Frontal cortex (tissue), 4 donors: ENCODE measurements around the gene KAZN. TPM values are rescaled to one million over a fixed set of nuclear protein-coding genes. Genes with fewer than 3 reads are reported as not detected.

Experiments
- DNase-seq, 2 donors: peaks; one replicate each; pipeline ENCODE4 v3.0.0; 2012; ENCODE audit warnings: low spot score in 2 of 2
- FAIRE-seq: peaks from 2 replicates; lab custom pipeline; 2012; peaks lifted over from hg19 to GRCh38; lab: Jason Lieb, UNC
- total RNA-seq: library from RNA; depleted of rRNA; stranded (reverse); fragments of >200 nt; gene quantifications from one replicate; pipeline ENCODE4 v1.2.3, GENCODE V29; 2014
- donor health status: control.
- donor health status: control.
- donor health status: control.

Gene KAZN
- total RNA-seq, 1 donor from 2014 or later, result 17.1 TPM

DNA sequence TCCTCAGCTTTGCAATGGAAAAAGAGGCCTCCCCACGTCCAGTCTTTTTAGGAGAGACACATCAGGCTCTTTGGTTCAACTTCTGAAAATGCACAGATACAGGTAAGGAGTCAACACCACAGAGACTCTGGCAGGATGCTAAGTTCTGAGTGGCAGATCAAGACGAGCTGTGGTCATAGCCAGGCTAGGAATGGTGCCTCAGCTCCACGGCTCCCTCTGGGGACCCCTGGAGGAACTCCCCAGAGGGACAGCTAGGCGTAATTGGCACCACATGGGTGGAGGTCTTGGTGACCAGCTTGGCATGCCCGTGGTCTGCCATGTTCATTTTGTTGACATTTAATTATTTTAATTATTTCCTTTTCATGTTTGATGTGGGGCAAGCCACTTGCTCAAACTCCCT lies 206.1 kb downstream of the KAZN start:
- DNase-seq (no peak), FAIRE-seq (no peak)

DNA sequence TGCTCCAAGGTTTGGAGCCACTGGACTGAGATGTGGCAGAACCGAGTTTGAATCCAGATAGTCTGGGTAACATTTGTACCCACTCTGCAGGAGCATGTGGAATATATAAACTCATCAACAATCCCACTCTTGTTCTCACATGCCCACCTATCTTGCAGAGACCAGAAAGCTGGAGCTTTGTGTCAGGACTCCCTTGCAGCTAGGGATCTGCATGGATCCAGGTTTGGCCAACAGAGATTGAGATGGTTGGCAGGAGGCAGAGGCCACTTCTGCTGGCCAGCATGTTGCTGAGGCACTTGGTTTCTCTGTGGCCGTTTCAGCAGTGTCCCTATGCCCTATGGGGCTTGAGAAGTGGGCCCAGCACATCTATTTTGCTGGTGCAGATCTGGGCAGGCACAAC lies 208.3 kb downstream of the KAZN start:
- DNase-seq (no peak), FAIRE-seq (no peak)

DNA sequence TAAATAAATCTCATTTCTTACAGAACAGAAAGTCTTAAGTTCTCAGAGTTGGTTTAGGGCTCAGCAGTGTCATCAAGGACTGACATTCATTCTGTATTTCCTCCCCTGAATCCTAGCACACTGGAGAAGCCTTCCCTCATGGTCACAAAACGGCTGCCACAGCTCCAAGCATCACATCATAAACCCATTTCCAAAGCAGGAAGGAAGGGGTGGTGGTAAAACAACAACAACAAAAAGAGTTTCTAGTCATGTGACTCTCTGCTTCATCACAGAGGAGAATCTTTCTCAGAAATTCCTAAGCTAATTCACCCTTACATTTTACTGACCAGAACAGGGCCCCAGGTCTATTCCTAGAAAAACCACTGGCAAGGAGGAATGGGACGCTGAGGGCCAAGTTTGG lies 210.3 kb downstream of the KAZN start:
- FAIRE-seq (no peak), DNase-seq (no peak)

DNA sequence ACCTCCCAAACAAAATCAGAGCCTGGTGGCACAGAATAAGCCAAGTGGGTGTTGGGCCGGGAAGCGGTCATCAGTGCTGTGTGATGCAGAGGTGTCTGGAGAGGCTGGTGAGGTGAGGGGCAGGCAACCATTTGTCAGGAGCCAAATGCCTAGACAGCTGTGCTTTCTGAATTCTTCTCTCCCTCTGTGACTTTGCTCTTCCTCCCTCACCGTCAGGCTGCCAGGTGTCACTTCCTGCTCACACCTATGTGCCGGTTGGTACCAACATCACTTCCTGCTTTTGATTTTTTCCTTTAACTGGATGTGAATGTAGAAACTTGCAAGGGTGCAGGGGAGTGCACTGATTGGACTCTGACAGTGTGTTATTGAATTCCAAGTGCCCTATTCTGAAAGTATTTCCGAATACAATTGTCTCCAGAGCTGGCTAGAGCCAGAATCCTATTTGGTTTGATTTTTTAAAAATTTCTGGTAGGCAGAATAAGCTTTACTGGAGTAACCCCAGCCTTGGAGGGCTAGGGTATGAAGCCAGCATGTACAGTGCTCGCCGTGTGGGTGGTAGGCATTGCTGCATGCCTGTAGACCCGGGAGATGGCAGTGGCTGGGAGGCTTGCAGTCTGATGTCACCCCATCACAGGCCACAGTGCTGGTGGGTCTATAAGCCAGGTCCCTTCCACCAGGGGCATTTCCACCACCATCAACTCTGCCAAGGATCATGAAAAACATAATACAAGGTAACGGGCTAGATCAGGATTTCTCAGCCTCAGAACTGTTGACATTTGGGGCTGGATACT lies 210.9 kb downstream of the KAZN start:
- DNase-seq, result no peak
- no peak for FAIRE-seq

DNA sequence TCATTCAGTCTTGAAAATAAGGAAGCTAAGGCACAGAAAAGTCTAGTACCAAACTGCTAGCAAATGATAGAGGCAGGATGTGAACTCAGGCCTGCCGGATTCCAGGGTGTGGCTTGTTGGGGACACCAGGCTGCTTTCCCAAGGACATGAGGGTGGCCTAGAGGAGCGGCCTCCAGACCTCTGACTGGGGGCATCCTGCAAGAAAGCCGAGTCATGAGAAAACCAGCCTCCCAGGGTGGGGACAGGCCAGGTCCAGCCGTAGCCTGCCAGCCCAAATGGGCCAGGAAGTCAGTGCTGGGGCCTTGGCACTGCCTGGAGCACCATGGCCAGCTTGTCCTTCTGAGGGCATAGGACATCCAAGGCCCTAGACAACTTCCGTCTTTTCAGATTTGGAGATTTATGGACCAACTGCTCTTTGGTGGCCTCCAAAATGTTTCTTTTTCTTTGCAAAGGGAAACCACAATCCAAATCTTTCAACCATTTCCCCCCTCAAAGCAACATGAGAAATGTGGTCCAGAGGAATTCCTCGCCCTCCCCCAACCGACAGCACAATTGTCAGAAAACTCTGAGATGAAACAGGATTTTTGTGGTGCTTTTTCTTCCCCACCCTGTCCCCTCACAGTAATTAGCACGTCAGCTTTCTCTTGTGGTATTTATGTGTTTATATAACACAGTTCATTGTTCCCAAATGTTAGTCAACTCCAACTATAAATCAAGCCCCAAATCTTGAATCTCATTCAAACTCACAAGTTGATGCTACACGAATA lies 212.3 kb downstream of the KAZN start:
- FAIRE-seq, result no peak

DNA sequence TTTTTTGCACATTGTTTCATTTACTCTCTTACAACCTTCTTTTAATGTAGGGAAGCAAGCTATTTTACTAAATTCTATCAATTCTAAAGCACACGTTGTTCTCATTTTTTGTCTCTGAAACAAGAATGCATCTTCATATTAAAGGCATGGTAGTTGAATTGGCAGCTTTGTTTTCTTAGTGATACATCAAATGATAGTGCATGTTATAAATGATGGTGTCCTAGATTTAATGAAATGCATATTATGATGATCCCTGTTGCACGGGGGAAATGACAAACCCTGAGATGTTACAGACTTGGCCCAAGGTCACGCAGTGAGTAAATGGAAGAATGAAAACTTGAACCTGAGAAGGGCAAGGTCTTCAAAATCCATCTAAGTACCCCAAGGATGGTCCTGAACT lies 213.1 kb downstream of the KAZN start:
- DNase-seq (no peak), FAIRE-seq (no peak)

More for the DNA sequence above, 212.3 kb downstream of the KAZN start:
- no peak for DNase-seq

DNA sequence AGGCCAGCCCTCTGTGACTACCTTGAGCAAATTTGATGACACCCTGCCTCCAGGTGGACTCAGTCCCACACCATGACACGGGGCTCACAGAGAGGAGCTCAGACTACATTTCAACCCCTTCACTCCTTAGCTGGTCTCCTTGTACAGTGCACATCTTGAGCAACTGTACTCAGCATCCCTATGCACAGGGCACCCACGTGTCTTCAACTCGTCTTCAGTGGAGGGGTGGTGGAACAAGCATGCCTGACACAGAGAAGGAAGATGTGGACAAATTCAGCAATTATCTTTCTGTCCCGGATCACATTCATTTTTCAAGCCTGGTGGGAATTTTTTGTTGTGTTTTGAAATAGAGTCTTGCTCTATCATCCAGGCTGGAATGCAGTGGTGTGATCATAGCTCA lies 213.7 kb downstream of the KAZN start:
- FAIRE-seq (no peak), DNase-seq (no peak)

DNA sequence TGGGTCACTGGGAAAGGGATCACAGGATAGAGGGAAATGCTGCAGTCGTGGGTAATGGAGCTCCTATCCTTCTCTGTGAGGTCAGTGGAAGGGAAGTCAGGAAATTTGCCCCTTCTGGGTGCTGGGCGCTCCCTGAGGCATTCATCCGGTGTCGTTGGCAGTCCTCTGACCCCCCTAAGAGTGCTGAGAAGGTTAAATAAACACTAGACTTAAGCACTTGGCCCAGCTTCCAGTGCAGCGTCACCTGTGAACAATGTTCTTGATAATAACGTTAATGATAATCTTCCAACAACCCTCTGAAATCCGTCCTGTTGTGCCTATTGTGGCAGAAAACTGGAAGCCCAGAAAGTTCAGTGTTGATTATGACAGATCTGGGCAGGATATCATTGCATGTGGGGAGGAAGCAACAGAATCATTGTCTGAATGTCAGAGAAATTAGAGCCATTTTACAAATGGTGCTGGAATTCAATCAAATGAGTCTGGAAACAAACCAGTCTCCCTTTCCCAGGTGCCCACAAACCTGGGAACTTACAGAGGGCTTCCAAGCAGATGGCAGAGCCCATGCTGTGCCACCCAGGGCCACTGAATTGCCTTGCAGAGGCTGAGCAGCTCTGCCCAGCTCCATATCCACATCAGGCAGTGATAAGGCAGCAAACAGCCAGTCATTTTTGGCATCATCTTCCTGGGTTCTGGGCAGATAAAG lies 216.8 kb downstream of the KAZN start:
- DNase-seq (no peak), FAIRE-seq (no peak)

DNA sequence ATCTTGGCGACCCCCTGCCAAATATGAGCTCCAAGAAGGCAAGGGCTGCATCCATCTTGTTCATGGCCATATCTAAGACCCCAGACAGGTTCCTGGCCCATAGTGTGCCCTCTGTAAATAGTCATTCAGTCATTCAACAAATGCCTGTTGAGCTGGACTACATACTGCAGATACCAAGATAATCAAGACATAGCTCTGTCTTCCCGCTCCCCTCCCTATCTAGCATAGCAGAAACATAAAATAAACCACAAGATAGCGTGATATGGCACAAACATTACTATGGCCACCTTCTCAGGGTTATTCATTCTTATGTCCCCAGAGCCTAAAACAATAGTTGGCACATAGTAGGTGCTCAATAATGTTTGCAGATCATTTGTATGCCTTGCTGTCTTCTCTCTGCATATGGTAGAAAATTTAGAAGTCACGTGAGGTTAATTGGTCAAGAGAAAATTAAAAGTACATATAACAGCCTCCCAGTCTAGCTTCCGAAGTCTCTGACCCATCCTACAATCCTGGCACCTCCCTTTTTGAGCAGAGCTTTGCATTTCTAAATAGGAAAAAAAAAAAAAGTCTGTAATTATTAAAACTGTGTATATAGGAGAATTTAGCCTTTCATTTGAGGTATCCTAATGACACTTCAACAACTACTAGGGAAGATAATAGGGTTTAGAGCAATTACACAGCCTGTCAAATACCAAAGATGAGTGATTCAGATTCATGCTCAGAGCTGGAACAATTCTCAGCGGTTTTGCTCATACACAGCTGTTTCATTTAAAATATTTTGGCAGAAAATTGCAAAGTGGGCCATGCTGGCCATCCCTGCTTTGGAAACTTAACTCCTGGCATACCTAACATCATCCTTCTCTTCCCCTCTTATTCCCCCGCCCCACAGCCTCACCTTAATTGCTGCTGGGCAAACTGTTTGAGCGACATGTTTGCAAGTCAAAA lies 219.0 kb downstream of the KAZN start:
- FAIRE-seq (no peak), DNase-seq (no peak)

DNA sequence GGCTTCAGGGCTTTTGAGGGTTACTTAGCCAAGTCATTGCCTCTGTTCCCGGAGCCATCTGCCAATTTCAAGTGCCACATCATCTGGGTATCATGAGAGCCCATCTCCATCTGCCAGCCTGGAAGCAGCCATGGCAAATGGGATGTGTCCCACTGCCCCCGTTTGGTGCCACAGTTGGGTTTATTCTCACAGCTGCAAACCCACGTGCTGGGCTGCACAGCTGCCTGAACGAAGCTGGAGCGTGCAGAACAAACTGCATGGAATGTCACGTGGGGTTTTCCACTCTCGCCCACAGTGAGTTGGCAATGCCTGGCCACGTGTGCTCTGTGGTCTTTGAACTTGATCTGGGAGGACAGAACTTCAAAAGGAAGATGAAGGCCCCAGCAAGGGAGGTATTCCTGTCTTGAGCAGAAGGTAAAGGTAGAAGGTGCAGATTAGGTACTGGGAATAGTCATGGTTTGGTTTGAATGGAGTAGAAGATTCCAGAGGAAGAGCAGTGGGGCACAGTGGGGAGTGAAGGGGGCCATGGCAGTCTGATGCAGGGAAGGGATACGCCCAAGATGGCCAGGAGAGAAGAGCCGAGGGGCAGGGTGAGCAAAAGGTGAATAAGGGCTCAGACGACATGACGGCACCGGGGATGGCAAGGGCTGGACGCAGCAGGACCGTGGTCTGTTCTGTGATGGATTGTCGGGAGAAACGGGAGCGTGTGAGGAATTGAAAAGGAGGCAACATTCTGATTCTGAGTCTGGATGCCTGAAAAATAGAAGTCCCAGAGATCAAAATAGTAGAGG lies 222.0 kb downstream of the KAZN start:
- FAIRE-seq (no peak), DNase-seq (no peak)

DNA sequence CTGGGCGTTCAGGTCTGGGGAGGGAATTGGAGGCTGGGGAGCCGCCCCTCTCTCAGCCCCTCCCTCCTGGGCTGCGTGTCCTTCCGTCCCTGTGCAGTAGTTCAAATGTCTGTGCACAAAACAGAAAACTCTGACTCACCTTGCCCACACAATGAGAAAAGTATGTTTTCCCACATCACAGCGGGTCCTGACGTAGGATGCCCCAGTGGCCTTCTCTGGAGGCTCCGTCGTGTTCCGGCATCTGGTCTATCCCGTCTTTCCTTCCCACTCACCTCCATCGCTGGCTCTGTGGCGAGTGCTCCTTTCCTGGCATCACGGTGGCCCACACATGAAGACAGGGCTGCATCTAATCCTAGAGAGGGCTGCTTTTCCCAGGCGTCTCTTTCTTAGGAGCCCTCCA lies 224.0 kb downstream of the KAZN start:
- DNase-seq, result no peak

DNA sequence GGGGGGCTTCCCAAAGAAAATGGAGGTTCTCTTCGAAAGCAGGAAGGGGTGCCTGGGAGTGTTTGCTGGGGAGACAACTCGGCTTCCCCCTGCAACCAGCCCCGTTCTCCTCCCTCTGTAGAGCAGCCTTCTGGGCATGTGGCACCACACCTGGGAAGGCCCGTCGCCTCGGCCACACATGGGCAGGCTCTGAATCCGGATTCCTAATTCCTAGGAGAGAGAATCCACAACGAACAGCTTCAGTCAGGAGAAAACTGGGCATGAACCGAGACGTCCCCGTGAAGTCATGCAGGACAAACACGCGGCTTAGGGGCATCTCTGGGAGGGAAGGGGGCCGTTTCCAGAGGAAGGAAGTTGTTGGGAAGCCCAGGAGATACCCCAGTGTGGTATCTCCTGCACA lies 224.5 kb downstream of the KAZN start:
- no peak for FAIRE-seq
- no peak for DNase-seq

More for the DNA sequence above, 224.0 kb downstream of the KAZN start:
- FAIRE-seq, result no peak

DNA sequence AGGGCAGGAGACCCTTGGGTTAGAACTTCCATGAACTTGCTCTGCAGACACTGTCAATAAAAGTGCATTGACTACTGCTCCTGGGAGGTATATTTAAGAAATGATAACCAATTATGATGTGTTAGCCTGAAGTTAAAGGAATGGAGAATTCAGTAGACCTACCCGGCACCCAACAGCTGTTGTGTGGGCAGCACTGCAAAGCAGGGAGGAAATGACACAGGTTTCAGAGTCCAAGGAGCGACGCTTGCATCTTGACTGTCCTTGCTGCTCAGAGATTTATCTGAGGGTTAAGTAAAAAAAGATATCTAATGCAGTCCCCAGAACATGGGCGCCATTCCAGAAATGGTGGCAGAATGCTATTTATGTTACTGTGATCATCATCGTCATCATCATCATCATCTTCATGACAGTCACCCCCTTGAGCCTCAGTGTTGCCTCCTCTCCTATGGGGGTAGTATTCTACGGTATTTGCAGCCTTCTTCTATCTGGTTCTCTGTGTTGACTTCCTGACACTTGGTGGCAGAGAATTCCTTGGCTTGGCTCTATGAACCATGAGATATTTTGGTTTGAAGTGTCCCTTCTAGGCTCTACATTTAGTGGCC lies 225.9 kb downstream of the KAZN start:
- no peak for FAIRE-seq
- DNase-seq, result no peak

DNA sequence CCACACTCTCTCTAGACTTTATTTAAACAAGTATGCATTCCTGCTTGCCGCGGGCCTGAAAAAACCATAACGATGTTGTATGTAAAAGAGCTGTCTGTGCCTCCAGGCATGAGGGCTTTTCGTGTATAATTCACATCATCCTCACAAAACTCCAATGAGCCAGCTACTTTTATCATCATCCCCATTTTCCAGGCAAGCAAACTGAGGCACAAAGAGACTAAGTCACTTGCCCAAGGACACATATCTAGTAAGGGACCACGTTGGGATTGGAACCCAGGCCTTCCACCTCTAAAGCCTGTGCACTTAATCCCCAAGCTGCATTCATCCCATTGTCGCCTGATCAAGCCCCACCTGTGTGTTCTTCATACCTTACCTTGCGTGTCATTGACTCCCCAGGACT lies 226.9 kb downstream of the KAZN start:
- FAIRE-seq (no peak), DNase-seq (no peak)

DNA sequence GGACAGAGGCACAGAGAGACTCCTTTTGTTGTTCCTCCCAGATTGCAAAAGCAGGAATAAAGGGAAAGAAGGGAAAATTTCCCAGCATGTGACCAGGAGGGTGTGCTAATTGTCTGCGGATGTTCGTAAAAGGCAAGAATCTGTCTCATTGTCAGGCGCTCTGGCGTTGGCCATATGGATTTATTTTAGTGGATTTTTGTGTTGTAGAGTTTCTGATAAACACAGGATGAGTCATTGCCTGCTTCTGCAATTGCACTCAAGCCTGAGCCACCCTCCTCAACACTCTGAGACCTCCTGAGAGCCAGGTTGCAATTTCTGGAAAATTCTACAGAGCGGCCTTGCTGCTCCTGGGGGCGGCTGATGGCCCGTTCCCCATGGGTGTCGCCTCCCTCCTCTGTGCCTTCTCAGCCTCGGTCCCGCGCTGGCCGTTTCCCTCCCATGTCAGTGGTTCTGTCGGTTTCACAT lies 227.7 kb downstream of the KAZN start:
- no peak for FAIRE-seq
- DNase-seq, result peak in 1 of 2 donors; percentile 29

DNA sequence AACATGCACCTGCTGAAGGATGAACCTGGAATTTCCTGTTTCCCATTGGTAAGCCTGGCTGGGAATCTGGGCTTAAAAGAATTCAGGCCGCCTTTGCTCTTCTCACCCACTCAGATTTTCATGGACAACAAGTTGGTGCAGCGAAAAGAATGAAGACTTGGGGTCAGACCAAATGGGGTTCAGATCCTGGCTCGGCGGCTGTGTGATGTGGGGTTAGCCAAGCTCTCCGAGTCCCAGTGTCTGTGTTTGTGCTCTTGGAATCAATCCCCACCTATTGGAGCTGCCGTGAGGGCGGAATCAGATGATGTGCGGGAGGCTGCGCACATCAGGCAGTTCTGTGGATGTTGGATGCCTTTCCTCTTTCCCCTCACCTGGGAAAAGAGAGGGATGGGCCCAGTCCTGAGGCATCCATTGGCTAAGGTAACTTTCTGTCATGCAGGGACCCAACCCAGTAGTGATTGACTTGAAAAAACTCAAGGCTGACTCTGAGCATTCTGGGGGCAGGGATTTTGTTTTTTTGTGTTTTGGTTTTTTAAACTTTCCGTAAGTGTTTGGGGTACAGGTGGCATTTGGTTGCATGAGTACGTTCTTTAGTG lies 228.3 kb downstream of the KAZN start:
- no peak for FAIRE-seq

DNA sequence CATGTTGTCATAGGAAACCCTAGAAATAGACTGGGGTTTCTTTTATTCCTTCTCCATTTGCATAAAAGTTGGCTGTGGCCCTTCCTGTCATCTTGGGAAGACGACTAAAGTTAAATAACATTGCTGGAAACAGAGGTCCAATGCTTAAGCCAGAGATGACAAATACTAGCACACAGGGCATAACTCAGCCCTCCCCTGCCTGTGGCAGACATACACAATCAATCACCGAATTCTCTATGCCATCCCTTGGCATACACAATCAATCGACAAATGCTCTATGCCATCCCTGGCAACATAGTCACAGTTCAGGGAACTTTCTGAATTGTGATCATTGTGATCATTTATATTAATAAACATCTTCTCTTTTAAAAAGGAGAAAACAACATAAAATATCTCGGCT lies 229.4 kb downstream of the KAZN start:
- DNase-seq, result no peak
- FAIRE-seq, result no peak

More for the DNA sequence above, 228.3 kb downstream of the KAZN start:
- DNase-seq, result no peak

DNA sequence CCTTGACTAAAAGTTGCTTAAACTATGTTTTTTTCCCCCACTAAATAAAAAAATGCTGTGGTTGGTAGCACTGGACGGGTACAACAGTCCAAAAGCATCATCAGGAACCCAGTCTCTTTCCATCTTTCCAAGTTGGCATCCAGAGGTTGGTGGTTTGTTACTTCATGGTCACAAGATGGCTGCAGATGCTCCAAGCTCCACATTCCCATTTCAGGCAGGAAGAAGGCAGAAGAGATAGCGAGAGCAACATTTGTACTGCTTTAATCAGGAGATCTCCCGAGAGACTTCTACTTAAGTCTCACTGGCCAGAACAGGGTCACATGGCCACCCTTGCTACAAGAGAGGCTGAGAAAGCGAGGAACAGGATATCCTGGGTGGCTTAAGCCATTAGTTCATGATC lies 230.2 kb downstream of the KAZN start:
- DNase-seq, result no peak
- no peak for FAIRE-seq
